CD4-positive, CD25-positive, alpha-beta regulatory T cell (primary cell): Measurements from ENCODE around the gene PLXDC1. TPM values are rescaled to one million over a fixed set of nuclear protein-coding genes. Genes with fewer than 3 reads are reported as not detected.

ENCODE experiments used
- ATAC-seq, 2 donors: fragments of 150-1000 bp; cut with Tn5 transposase; one replicate each; pipeline ENCODE4 v1.10.0; 2021; ENCODE audit warnings: low read depth in 2 of 2, moderate number of reproducible peaks in 2 of 2, moderate library complexity in 1 of 2
- DNase-seq, 3 donors: peaks; one replicate each; pipeline versions ENCODE4 v3.0.0 to v3.0.0-alpha.2; 2012 to 2022; ENCODE audit warnings: mixed read lengths in 1 of 3
- H3K27ac ChIP-seq: one replicate; pipeline ENCODE4 v1.7.0; 2013; ENCODE audit warnings: mild to moderate bottlenecking, low read length; ENCODE audit not compliant: insufficient read depth, poor library complexity, severe bottlenecking
- H3K27me3 ChIP-seq: one replicate; pipeline ENCODE4 v1.7.0; 2013; ENCODE audit warnings: low read length; ENCODE audit not compliant: control insufficient read depth, insufficient read depth
- H3K36me3 ChIP-seq: one replicate; pipeline ENCODE4 v1.7.0; 2013; ENCODE audit warnings: mild to moderate bottlenecking, low read length, moderate library complexity; ENCODE audit not compliant: control insufficient read depth, insufficient read depth
- H3K4me1 ChIP-seq: 2 replicates; pipeline ENCODE4 v1.7.0; 2013; ENCODE audit warnings: mild to moderate bottlenecking, low read length; ENCODE audit not compliant: insufficient read depth, control insufficient read depth, poor library complexity, severe bottlenecking
- H3K4me3 ChIP-seq: one replicate; pipeline ENCODE4 v1.7.0; 2013; ENCODE audit warnings: low read depth, mild to moderate bottlenecking, low read length, moderate library complexity
- H3K9me3 ChIP-seq, 2 experiments: 1 replicate in 1 of 2; 2 replicates in 1 of 2; pipeline ENCODE4 v1.7.0; 2013; ENCODE audit warnings: low read length in 2 of 2, mild to moderate bottlenecking in 1 of 2, moderate library complexity in 1 of 2; ENCODE audit not compliant: control insufficient read depth in 2 of 2
- H3K27ac Mint-ChIP-seq, 3 donors: one replicate each; pipeline ENCODE4 v1.8.0; 2020 to 2022; ENCODE audit warnings: mild to moderate bottlenecking in 3 of 3, mixed read lengths in 3 of 3, moderate library complexity in 2 of 3
- H3K27me3 Mint-ChIP-seq: one replicate; pipeline ENCODE4 v1.8.0; 2022; ENCODE audit warnings: mild to moderate bottlenecking, mixed read lengths
- H3K36me3 Mint-ChIP-seq: one replicate; pipeline ENCODE4 v1.8.0; 2020; ENCODE audit warnings: mixed read lengths
- H3K4me1 Mint-ChIP-seq, 4 donors: one replicate each; pipeline ENCODE4 v1.8.0; 2020 to 2022; ENCODE audit warnings: mixed read lengths in 4 of 4, mild to moderate bottlenecking in 1 of 4
- H3K4me3 Mint-ChIP-seq, 4 donors: one replicate each; pipeline ENCODE4 v1.8.0; 2020 to 2022; ENCODE audit warnings: mild to moderate bottlenecking in 4 of 4, mixed read lengths in 4 of 4, moderate library complexity in 3 of 4
- H3K9me3 Mint-ChIP-seq, 7 donors: one replicate each; pipeline ENCODE4 v1.8.0; 2020 to 2022; ENCODE audit warnings: mixed read lengths in 7 of 7, mild to moderate bottlenecking in 3 of 7, moderate library complexity in 2 of 7
- polyA plus RNA-seq, 4 donors: library from polyadenylated mRNA; unstranded; fragments of 300-500 nt; fragmentation: Illumina TruSeq; gene quantifications; one replicate each; pipeline ENCODE4 v1.2.3, GENCODE V29; 2021
- total RNA-seq: library from RNA; stranded (reverse); gene quantifications from one replicate; pipeline ENCODE4 v1.2.3, GENCODE V29; 2022

Gene PLXDC1
- total and polyA plus RNA-seq, 5 donors from 2014 or later, result 0.27 to 12.9 (median 1.7) TPM

- Histone ChIP-seq H3K27me3 (no peaks in the 10 kb centered on the region), H3K4me3 (no peak overlapping the region), H3K36me3 (no peaks in the 10 kb centered on the region), H3K9me3 (no peaks in the 10 kb centered on the region), H3K27ac (no peak overlapping the region), H3K4me1 (peaks cover 12% of the 10 kb centered on the region)
- Mint-ChIP-seq H3K27ac (peak overlapping the region in 2 of 3 donors; percentile 62 to 95), H3K9me3 (no peaks in the 10 kb centered on the region), H3K27me3 (peaks cover 9% of the 10 kb centered on the region), H3K36me3 (no peaks in the 10 kb centered on the region), H3K4me3 (no peak overlapping the region), H3K4me1 (peaks cover 5 to 26% (median 12%) of the 10 kb centered on the region in 4 donors)
- DNase-seq (no peak), ATAC-seq (no peak)
These were observed 135.9 kb downstream of the PLXDC1 start for GRCh38 chr17:39015546-39015935.

GRCh38 chr17:39014795-39015545 is 136.5 kb downstream of the PLXDC1 start:
- DNase-seq, result no peak
- Histone ChIP-seq H3K27ac (no peak overlapping the region), H3K4me1 (peaks cover 12% of the 10 kb centered on the region), H3K4me3 (no peak overlapping the region), H3K27me3 (no peaks in the 10 kb centered on the region), H3K9me3 (no peaks in the 10 kb centered on the region), H3K36me3 (no peaks in the 10 kb centered on the region)
- Mint-ChIP-seq H3K27ac (peak overlapping the region; percentile 40 to 74 (median 62)), H3K27me3 (peaks cover 7% of the 10 kb centered on the region), H3K4me3 (no peak overlapping the region), H3K4me1 (peaks cover 5 to 26% (median 12%) of the 10 kb centered on the region in 4 donors), H3K36me3 (no peaks in the 10 kb centered on the region), H3K9me3 (no peaks in the 10 kb centered on the region)
- no peak for ATAC-seq

DNA sequence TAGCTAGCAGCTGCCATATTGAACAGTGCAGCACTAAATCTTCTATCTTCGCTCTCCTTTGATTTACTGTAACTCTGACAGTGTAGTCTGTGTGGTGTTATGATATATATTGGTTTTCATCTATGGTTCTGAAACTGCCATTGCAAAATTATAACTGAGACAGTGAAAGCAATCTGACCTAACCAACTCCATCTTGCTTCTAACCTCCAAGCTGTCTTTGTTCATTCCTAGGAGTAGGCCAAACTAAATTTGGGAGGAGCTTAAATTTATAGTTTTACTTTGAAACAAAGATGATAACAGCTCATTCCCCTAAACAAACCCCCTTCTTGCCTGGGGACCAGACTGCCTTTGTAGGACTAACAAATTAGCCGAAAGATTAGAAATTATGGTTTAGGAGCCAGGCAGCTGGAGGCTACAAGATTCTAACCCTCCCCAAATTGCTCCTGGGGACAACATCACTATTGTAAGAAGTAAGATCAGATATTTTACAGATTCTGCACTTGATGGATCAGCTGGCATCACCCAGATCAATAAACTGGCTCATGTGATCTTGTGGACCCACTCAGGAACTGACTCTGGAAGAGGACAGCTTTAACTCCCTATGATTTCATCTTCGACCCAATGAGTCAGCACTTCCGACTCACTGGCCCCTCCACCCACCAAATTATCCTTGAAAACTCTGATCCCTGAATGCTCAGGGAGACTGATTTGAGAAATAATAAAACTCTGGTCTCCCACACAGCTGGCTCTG is 137.2 kb downstream of the PLXDC1 start:
- no peak overlapping the region for H3K27ac ChIP-seq
- peaks cover 5 to 26% (median 12%) of the 10 kb centered on the region in 4 donors for H3K4me1 Mint-ChIP-seq
- ATAC-seq, result no peak

More for the DNA sequence above, 137.2 kb downstream of the PLXDC1 start:
- Histone ChIP-seq H3K36me3 (no peaks in the 10 kb centered on the region), H3K4me3 (no peak overlapping the region), H3K27me3 (no peaks in the 10 kb centered on the region), H3K4me1 (peaks cover 12% of the 10 kb centered on the region), H3K9me3 (no peaks in the 10 kb centered on the region)
- Mint-ChIP-seq H3K27ac (peak overlapping the region in 2 of 3 donors; percentile 55 to 74), H3K36me3 (no peaks in the 10 kb centered on the region), H3K4me3 (no peak overlapping the region), H3K9me3 (no peaks in the 10 kb centered on the region), H3K27me3 (peaks cover 11% of the 10 kb centered on the region)
- DNase-seq, result no peak

Other genes starting within 250 kb of the PLXDC1 start
- not detected for gene FBXO47, start 184.2 kb downstream of the PLXDC1 start, total RNA-seq
- not detected for gene FBXO47, start 184.2 kb downstream of the PLXDC1 start, polyA plus RNA-seq
- gene ARL5C, start 14.5 kb upstream of the PLXDC1 start, total RNA-seq, result not detected
- not detected for gene ARL5C, start 14.5 kb upstream of the PLXDC1 start, polyA plus RNA-seq
- 19.3 TPM for gene CACNB1, start 46.0 kb upstream of the PLXDC1 start, total RNA-seq
- 1 to 10 TPM in 2 of 4 donors, under 1 TPM in 2; 0.48 to 1.5 (median 0.97) TPM for gene CACNB1, start 46.0 kb upstream of the PLXDC1 start, polyA plus RNA-seq
- gene RPL19, start 48.6 kb upstream of the PLXDC1 start, total RNA-seq, result 2,336 TPM
- 1,000 to 10,000 TPM; 2,055 to 3,537 (median 2,931) TPM for gene RPL19, start 48.6 kb upstream of the PLXDC1 start, polyA plus RNA-seq
- gene STAC2, start 74.3 kb upstream of the PLXDC1 start, total RNA-seq, result not detected
- not detected for gene STAC2, start 74.3 kb upstream of the PLXDC1 start, polyA plus RNA-seq
- 30.8 TPM for gene FBXL20, start 250.0 kb upstream of the PLXDC1 start, total RNA-seq
- 1 to 10 TPM; 4.0 to 6.3 (median 4.8) TPM for gene FBXL20, start 250.0 kb upstream of the PLXDC1 start, polyA plus RNA-seq